ENCODE data around the gene FOSB. TPM values are rescaled to one million over a fixed set of nuclear protein-coding genes. Genes with fewer than 3 reads are reported as not detected.
A peak's percentile ranks its signal among the peaks of the same experiment; 100 is the strongest.

FOSB gene
- total and polyA plus RNA-seq, 9 of the 15 experiments (the other 6 are each of a cell fraction or from before 2014, with no cell fraction given): 0.11 to 2.7 (median 0.73) TPM

DNA sequence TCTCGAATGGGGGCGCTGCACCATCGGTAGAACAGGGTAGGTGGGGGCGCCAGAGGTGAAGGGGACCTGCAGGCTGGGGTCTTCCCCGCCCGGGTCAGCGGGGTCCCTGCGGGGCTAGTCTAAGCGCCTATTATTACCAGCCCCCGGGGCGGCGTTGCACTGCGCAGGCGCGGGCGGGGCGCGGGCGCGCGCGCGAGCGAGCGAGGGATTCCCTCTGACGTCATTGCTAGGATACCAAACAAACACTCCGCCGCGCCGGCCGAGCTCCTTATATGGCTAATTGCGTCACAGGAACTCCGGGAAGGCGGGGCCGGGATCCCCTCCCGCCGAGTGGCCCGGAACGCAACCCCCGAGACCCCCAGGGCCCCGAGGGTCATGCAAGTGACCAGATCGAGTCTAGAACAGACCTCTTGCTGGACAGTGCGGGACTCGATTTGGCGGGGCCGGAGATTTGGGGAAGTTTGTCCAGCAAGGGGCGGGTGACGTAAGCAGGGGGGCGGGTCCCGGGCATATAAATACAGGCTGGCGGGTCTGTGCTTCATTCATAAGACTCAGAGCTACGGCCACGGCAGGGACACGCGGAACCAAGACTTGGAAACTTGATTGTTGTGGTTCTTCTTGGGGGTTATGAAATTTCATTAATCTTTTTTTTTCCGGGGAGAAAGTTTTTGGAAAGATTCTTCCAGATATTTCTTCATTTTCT lies at the start of gene FOSB (continued):
- TF ChIP-seq ZNF184 (CRISPR knock-in tag; IDR thresholded peaks at IDR 0.05) (no peak), ESRRA (IDR thresholded peaks at IDR 0.05; ENCODE audit: borderline replicate concordance, low read depth) (no peak), CAMTA2 (CRISPR knock-in tag; conservative IDR thresholded peaks at IDR 0.05) (no peak), PPARD (CRISPR knock-in tag; IDR thresholded peaks at IDR 0.05) (no peak), GABPB2 (CRISPR knock-in tag; conservative IDR thresholded peaks at IDR 0.05) (no peak), ZNF561 (CRISPR knock-in tag; conservative IDR thresholded peaks at IDR 0.05) (no peak), MIER1 (IDR thresholded peaks at IDR 0.05; ENCODE audit: low read depth) (no peak), FOXM1 (IDR thresholded peaks at IDR 0.05; ENCODE audit: low read depth) (no peak), FOXM1 (CRISPR knock-in tag; IDR thresholded peaks at IDR 0.05; ENCODE audit: low read depth) (no peak), NONO (IDR thresholded peaks at IDR 0.05; ENCODE audit: low read depth in 2 of 2, low read length in 1 of 2) (peak; percentile 39 to 54; a peak in 1 of 4 replicates), HMG20B (CRISPR knock-in tag; IDR thresholded peaks at IDR 0.05) (no peak), SOX6 (IDR thresholded peaks at IDR 0.05) (no peak), KDM5B (IDR thresholded peaks at IDR 0.05; ENCODE audit: insufficient replicate concordance, low read depth, low read length) (peak; percentile 98), DDX20 (tag; IDR thresholded peaks at IDR 0.05; ENCODE audit: low read depth) (no peak), TOE1 (IDR thresholded peaks at IDR 0.05; ENCODE audit: borderline replicate concordance) (no peak), TOE1 (CRISPR knock-in tag; IDR thresholded peaks at IDR 0.05; ENCODE audit: borderline replicate concordance, low read depth) (no peak), HDAC2 (IDR thresholded peaks at IDR 0.05) (no peak)
- TF ChIP-seq, protein P1, sequence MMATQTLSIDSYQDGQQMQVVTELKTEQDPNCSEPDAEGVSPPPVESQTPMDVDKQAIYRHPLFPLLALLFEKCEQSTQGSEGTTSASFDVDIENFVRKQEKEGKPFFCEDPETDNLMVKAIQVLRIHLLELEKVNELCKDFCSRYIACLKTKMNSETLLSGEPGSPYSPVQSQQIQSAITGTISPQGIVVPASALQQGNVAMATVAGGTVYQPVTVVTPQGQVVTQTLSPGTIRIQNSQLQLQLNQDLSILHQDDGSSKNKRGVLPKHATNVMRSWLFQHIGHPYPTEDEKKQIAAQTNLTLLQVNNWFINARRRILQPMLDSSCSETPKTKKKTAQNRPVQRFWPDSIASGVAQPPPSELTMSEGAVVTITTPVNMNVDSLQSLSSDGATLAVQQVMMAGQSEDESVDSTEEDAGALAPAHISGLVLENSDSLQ (IDR thresholded peaks at IDR 0.05): no peak
- TF ChIP-seq, protein P2, sequence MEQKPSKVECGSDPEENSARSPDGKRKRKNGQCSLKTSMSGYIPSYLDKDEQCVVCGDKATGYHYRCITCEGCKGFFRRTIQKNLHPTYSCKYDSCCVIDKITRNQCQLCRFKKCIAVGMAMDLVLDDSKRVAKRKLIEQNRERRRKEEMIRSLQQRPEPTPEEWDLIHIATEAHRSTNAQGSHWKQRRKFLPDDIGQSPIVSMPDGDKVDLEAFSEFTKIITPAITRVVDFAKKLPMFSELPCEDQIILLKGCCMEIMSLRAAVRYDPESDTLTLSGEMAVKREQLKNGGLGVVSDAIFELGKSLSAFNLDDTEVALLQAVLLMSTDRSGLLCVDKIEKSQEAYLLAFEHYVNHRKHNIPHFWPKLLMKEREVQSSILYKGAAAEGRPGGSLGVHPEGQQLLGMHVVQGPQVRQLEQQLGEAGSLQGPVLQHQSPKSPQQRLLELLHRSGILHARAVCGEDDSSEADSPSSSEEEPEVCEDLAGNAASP (IDR thresholded peaks at IDR 0.05): no peak
- TF ChIP-seq, protein P3, sequence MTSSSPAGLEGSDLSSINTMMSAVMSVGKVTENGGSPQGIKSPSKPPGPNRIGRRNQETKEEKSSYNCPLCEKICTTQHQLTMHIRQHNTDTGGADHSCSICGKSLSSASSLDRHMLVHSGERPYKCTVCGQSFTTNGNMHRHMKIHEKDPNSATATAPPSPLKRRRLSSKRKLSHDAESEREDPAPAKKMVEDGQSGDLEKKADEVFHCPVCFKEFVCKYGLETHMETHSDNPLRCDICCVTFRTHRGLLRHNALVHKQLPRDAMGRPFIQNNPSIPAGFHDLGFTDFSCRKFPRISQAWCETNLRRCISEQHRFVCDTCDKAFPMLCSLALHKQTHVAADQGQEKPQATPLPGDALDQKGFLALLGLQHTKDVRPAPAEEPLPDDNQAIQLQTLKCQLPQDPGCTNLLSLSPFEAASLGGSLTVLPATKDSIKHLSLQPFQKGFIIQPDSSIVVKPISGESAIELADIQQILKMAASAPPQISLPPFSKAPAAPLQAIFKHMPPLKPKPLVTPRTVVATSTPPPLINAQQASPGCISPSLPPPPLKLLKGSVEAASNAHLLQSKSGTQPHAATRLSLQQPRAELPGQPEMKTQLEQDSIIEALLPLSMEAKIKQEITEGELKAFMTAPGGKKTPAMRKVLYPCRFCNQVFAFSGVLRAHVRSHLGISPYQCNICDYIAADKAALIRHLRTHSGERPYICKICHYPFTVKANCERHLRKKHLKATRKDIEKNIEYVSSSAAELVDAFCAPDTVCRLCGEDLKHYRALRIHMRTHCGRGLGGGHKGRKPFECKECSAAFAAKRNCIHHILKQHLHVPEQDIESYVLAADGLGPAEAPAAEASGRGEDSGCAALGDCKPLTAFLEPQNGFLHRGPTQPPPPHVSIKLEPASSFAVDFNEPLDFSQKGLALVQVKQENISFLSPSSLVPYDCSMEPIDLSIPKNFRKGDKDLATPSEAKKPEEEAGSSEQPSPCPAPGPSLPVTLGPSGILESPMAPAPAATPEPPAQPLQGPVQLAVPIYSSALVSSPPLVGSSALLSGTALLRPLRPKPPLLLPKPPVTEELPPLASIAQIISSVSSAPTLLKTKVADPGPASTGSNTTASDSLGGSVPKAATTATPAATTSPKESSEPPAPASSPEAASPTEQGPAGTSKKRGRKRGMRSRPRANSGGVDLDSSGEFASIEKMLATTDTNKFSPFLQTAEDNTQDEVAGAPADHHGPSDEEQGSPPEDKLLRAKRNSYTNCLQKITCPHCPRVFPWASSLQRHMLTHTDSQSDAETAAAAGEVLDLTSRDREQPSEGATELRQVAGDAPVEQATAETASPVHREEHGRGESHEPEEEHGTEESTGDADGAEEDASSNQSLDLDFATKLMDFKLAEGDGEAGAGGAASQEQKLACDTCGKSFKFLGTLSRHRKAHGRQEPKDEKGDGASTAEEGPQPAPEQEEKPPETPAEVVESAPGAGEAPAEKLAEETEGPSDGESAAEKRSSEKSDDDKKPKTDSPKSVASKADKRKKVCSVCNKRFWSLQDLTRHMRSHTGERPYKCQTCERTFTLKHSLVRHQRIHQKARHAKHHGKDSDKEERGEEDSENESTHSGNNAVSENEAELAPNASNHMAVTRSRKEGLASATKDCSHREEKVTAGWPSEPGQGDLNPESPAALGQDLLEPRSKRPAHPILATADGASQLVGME (CRISPR knock-in tag; IDR thresholded peaks at IDR 0.05): no peak
